Neuronal stem cell (in vitro differentiated cells): ENCODE measurements around the gene TASP1.

ENCODE experiments used
- DNase-seq: peaks from one replicate; pipeline ENCODE4 v3.0.0-alpha.2; 2013; ENCODE audit warnings: low spot score
- H2AFZ ChIP-seq: one replicate; pipeline ENCODE4 v1.6.1; 2013; ENCODE audit warnings: mild to moderate bottlenecking, low read length, inconsistent platforms
- H2AK5ac ChIP-seq: 2 replicates; pipeline ENCODE4 v1.6.1; 2013; ENCODE audit warnings: low read depth, mild to moderate bottlenecking, inconsistent platforms, low read length, moderate library complexity, mixed read lengths
- H2BK120ac ChIP-seq: 2 replicates; pipeline ENCODE4 v1.6.1; 2013; ENCODE audit warnings: low read depth, mild to moderate bottlenecking, inconsistent platforms, low read length, moderate library complexity, mixed read lengths
- H2BK12ac ChIP-seq: one replicate; pipeline ENCODE4 v1.6.1; 2013; ENCODE audit warnings: low read length, inconsistent platforms
- H2BK15ac ChIP-seq: 2 replicates; pipeline ENCODE4 v1.6.1; 2013; ENCODE audit warnings: mild to moderate bottlenecking, low read length, inconsistent platforms, mixed read lengths
- H2BK5ac ChIP-seq: one replicate; pipeline ENCODE4 v1.6.1; 2013; ENCODE audit warnings: inconsistent platforms, mild to moderate bottlenecking, low read length, moderate library complexity
- H3K14ac ChIP-seq: one replicate; pipeline ENCODE4 v1.6.1; 2013; ENCODE audit warnings: low read length, inconsistent platforms
- H3K18ac ChIP-seq: 2 replicates; pipeline ENCODE4 v1.6.1; 2013; ENCODE audit warnings: low read length, inconsistent platforms
- H3K23ac ChIP-seq: 2 replicates; pipeline ENCODE4 v1.6.1; 2013; ENCODE audit warnings: low read depth, mild to moderate bottlenecking, mixed read lengths, low read length, inconsistent platforms; ENCODE audit not compliant: poor library complexity
- H3K27ac ChIP-seq: replicated peaks from 3 replicates; pipeline ENCODE4 v1.5.1; 2013; ENCODE audit warnings: low read length, inconsistent platforms
- H3K27me3 ChIP-seq, 3 experiments: 2 replicates each; pipeline ENCODE4 v1.6.1; 2013; ENCODE audit warnings: low read length in 3 of 3, mild to moderate bottlenecking in 2 of 3, inconsistent platforms in 1 of 3, low read depth in 1 of 3, mixed read lengths in 1 of 3, moderate library complexity in 1 of 3; ENCODE audit not compliant: control insufficient read depth in 3 of 3, insufficient read depth in 3 of 3
- H3K36me3 ChIP-seq, 2 donors: replicated peaks in 1 of 2; 2 replicates each; pipeline ENCODE4 v1.6.1; 2013; ENCODE audit warnings: low read length in 2 of 2; ENCODE audit not compliant: control insufficient read depth in 2 of 2, insufficient read depth in 2 of 2
- H3K4ac ChIP-seq: 2 replicates; pipeline ENCODE4 v1.6.1; 2013; ENCODE audit warnings: inconsistent platforms, mild to moderate bottlenecking, low read length, moderate library complexity
- H3K4me1 ChIP-seq, 2 donors: 1 replicate in 1 of 2; 2 replicates in 1 of 2; pipeline ENCODE4 v1.6.1; 2013; ENCODE audit warnings: low read length in 2 of 2, low read depth in 1 of 2; ENCODE audit not compliant: control insufficient read depth in 2 of 2, insufficient read depth in 1 of 2
- H3K4me2 ChIP-seq: one replicate; pipeline ENCODE4 v1.6.1; 2013; ENCODE audit warnings: mild to moderate bottlenecking, low read length, inconsistent platforms; ENCODE audit not compliant: insufficient read depth, poor library complexity, severe bottlenecking
- H3K4me3 ChIP-seq, 2 donors: 2 replicates each; pipeline ENCODE4 v1.5.1; 2013; ENCODE audit warnings: low read length in 2 of 2, mild to moderate bottlenecking in 2 of 2, inconsistent platforms in 1 of 2, moderate library complexity in 1 of 2
- H3K79me1 ChIP-seq: one replicate; pipeline ENCODE4 v1.6.1; 2013; ENCODE audit warnings: low read depth, mild to moderate bottlenecking, inconsistent platforms, low read length, moderate library complexity
- H3K9ac ChIP-seq: one replicate; pipeline ENCODE4 v1.6.1; 2013; ENCODE audit warnings: mild to moderate bottlenecking, low read depth, low read length, inconsistent platforms; ENCODE audit not compliant: poor library complexity
- H3K9me3 ChIP-seq, 2 donors: replicated peaks in 1 of 2; 2 replicates each; pipeline versions ENCODE3 to v1.6.1; 2013; ENCODE audit warnings: low read length in 2 of 2, mild to moderate bottlenecking in 2 of 2, inconsistent platforms in 1 of 2, low read depth in 1 of 2, mixed read lengths in 1 of 2, moderate library complexity in 1 of 2; ENCODE audit not compliant: control insufficient read depth in 2 of 2, insufficient read depth in 1 of 2
- H4K8ac ChIP-seq: one replicate; pipeline ENCODE4 v1.6.1; 2013; ENCODE audit warnings: low read depth, mild to moderate bottlenecking, inconsistent platforms, low read length, moderate library complexity
- H4K91ac ChIP-seq: one replicate; pipeline ENCODE4 v1.6.1; 2013; ENCODE audit warnings: low read length, low read depth, mild to moderate bottlenecking, inconsistent platforms; ENCODE audit not compliant: poor library complexity
- WGBS, 2 donors: extraction: QIAGEN DNeasy Blood & Tissue Kit; methylation state at CpG; one replicate each; pipeline ENCODE4 v1.1.7; 2013; ENCODE audit warnings: missing lambda C conversion rate in 2 of 2, mixed read lengths in 1 of 2; ENCODE audit not compliant: insufficient read length in 2 of 2, insufficient replicate concordance in 1 of 2; ENCODE audit errors: extremely low coverage in 2 of 2; 5-methylcytosine and 5-hydroxymethylcytosine counted together

TASP1 gene

GRCh38 chr20:13526551-13526950, 112.2 kb downstream of the TASP1 start:
- H3K14ac ChIP-seq: no peak overlapping the region
- H3K9ac ChIP-seq: no peak overlapping the region
- H2BK12ac ChIP-seq: no peak overlapping the region
- H3K79me1 ChIP-seq: no peaks in the 10 kb centered on the region
- no peak overlapping the region for H3K4me3 ChIP-seq
- no peaks in the 10 kb centered on the region for H3K4me1 ChIP-seq
- no peak overlapping the region for H3K18ac ChIP-seq
- H3K36me3 ChIP-seq: peaks cover 0 to 16% of the 10 kb centered on the region in 2 donors
- no peaks in the 10 kb centered on the region for H3K27me3 ChIP-seq
- no peak overlapping the region for H2AK5ac ChIP-seq
- no peak overlapping the region for H2BK15ac ChIP-seq
- no peak overlapping the region for H3K4me2 ChIP-seq
- no CpG with 5 or more reads among the region's 1 CpG for WGBS, 2 donors
- H2AFZ ChIP-seq: no peak overlapping the region
- no peak overlapping the region for H2BK5ac ChIP-seq
- H3K9me3 ChIP-seq: no peaks in the 10 kb centered on the region
- H4K91ac ChIP-seq: no peak overlapping the region
- no peak overlapping the region for H4K8ac ChIP-seq
- no peak overlapping the region for H3K4ac ChIP-seq
- H3K27ac ChIP-seq: no peak overlapping the region
- H2BK120ac ChIP-seq: no peak overlapping the region
- H3K23ac ChIP-seq: no peak overlapping the region
- no peak for DNase-seq

GRCh38 chr20:13525225-13525940, 113.3 kb downstream of the TASP1 start:
- no peak overlapping the region for H2BK5ac ChIP-seq
- H3K27me3 ChIP-seq: no peaks in the 10 kb centered on the region
- H2AFZ ChIP-seq: no peak overlapping the region
- H3K9ac ChIP-seq: no peak overlapping the region
- H3K27ac ChIP-seq: no peak overlapping the region
- H3K79me1 ChIP-seq: no peaks in the 10 kb centered on the region
- no peak overlapping the region for H2AK5ac ChIP-seq
- no peak overlapping the region for H4K8ac ChIP-seq
- H3K18ac ChIP-seq: no peak overlapping the region
- peaks cover 0 to 16% of the 10 kb centered on the region in 2 donors for H3K36me3 ChIP-seq
- no peak overlapping the region for H4K91ac ChIP-seq
- H3K23ac ChIP-seq: no peak overlapping the region
- H2BK120ac ChIP-seq: no peak overlapping the region
- no peak overlapping the region for H2BK15ac ChIP-seq
- no peak for DNase-seq
- no peak overlapping the region for H3K4me3 ChIP-seq
- H3K4me1 ChIP-seq: no peaks in the 10 kb centered on the region
- H3K4me2 ChIP-seq: no peak overlapping the region
- H3K9me3 ChIP-seq: no peaks in the 10 kb centered on the region
- H2BK12ac ChIP-seq: no peak overlapping the region
- no peak overlapping the region for H3K14ac ChIP-seq
- WGBS, 2 donors: no CpG with 5 or more reads among the region's 4 CpGs
- no peak overlapping the region for H3K4ac ChIP-seq

- no peaks in the 10 kb centered on the region for H3K27me3 ChIP-seq
- H4K91ac ChIP-seq: no peak overlapping the region
- H3K9me3 ChIP-seq: no peaks in the 10 kb centered on the region
- no peaks in the 10 kb centered on the region for H3K4me1 ChIP-seq
- no peak overlapping the region for H2BK12ac ChIP-seq
- no peak overlapping the region for H2BK120ac ChIP-seq
- no peak overlapping the region for H3K9ac ChIP-seq
- no peak overlapping the region for H3K4ac ChIP-seq
- no peaks in the 10 kb centered on the region for H3K79me1 ChIP-seq
- H4K8ac ChIP-seq: no peak overlapping the region
- DNase-seq: no peak
- no peak overlapping the region for H2AK5ac ChIP-seq
- no peak overlapping the region for H3K23ac ChIP-seq
- no peak overlapping the region for H3K27ac ChIP-seq
- no peak overlapping the region for H3K18ac ChIP-seq
- no peak overlapping the region for H3K4me3 ChIP-seq
- H3K4me2 ChIP-seq: no peak overlapping the region
- H2BK5ac ChIP-seq: no peak overlapping the region
- peaks cover 0 to 16% of the 10 kb centered on the region in 2 donors for H3K36me3 ChIP-seq
- no peak overlapping the region for H3K14ac ChIP-seq
- no CpG with 5 or more reads among the region's 1 CpG for WGBS, 2 donors
- H2BK15ac ChIP-seq: no peak overlapping the region
- H2AFZ ChIP-seq: no peak overlapping the region
These were observed 114.4 kb downstream of the TASP1 start for GRCh38 chr20:13524339-13524738.

GRCh38 chr20:13517831-13518230, 120.9 kb downstream of the TASP1 start:
- Histone ChIP-seq H2BK12ac (no peak overlapping the region), H2BK120ac (no peak overlapping the region), H3K14ac (no peak overlapping the region), H3K4me1 (no peaks in the 10 kb centered on the region), H3K79me1 (no peaks in the 10 kb centered on the region), H2BK5ac (no peak overlapping the region), H2AK5ac (no peak overlapping the region), H2BK15ac (no peak overlapping the region), H3K23ac (no peak overlapping the region), H3K4me3 (no peak overlapping the region), H3K27me3 (no peaks in the 10 kb centered on the region), H3K18ac (no peak overlapping the region), H3K4me2 (no peak overlapping the region), H3K9me3 (no peaks in the 10 kb centered on the region), H3K9ac (no peak overlapping the region), H3K27ac (no peak overlapping the region), H4K91ac (no peak overlapping the region), H4K8ac (no peak overlapping the region), H2AFZ (no peak overlapping the region), H3K4ac (no peak overlapping the region), H3K36me3 (no peaks in the 10 kb centered on the region)
- no peak for DNase-seq
